HFF-Myc (cell line): ENCODE data around the gene PPP1R3F.

Experiments used
- DNase-seq: peaks from one replicate; pipeline ENCODE4 v3.0.0-alpha.2; 2011; ENCODE audit warnings: low read depth; ENCODE audit errors: extremely low read depth
- H3K4me3 ChIP-seq: replicated peaks from 2 replicates; pipeline ENCODE4 v1.5.1; 2011; ENCODE audit warnings: low read depth, mild to moderate bottlenecking, control low read depth, low read length
- CTCF ChIP-seq: IDR thresholded peaks from 2 replicates; pipeline ENCODE4 v1.5.1; 2012; ENCODE audit warnings: mild to moderate bottlenecking, low read depth, low read length, control low read depth; ENCODE audit errors: missing control alignments

Gene PPP1R3F

GRCh38 chrX:49262603-49263002 lies 7.0 kb upstream of the PPP1R3F start:
- no peak for DNase-seq
- no peak overlapping the region for H3K4me3 ChIP-seq
- TF ChIP-seq CTCF, result no peak

DNA sequence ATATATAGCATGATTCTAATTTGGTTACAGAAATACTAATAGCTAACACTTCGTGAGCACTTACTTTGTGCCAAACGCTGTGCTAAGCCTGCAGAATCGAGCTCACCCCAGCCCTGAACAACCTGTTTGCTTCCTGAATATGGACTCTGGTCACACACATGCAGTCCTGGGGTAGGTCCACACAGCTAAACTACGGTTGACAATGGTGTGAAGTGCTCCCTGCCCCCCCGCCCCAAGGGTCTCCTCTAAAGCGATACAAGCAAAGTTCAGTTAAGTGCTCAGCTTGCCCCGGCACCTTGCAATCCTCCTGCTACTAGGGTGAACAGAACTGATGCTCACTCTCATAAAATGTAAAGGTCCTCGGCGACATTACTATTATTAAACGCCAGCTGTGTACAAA lies 6.0 kb upstream of the PPP1R3F start:
- DNase-seq, result no peak
- no peak overlapping the region for H3K4me3 ChIP-seq
- no peak for TF ChIP-seq CTCF

DNA sequence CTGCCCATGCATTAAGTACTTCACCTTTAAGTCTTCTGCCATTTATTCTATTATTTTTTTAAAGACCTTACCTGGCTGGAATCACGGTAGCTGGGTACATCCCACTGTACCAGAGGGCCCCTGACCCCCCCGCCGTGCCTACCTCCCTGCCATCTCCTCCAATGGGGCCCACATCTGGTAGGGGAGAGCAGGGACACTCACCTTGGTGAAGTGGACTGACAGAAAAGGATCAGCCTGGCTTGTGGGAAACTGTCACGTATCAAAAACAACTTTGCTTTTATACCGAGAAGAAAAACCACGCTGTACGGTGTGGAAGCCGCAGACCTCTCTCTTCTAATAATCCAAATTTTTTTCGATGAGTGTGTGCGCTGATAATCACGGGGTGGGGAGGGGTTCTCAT lies 5.1 kb upstream of the PPP1R3F start, which contains the start of gene FOXP3:
Gene FOXP3, minus strand, starts transcription at position 251 of the 400 bp plus-strand sequence. CDS start 6,205 bp downstream, outside the sequence.
- DNase-seq, result no peak
- no peak within 1 kb of the TSS for H3K4me3 ChIP-seq
- TF ChIP-seq CTCF, result no peak

DNA sequence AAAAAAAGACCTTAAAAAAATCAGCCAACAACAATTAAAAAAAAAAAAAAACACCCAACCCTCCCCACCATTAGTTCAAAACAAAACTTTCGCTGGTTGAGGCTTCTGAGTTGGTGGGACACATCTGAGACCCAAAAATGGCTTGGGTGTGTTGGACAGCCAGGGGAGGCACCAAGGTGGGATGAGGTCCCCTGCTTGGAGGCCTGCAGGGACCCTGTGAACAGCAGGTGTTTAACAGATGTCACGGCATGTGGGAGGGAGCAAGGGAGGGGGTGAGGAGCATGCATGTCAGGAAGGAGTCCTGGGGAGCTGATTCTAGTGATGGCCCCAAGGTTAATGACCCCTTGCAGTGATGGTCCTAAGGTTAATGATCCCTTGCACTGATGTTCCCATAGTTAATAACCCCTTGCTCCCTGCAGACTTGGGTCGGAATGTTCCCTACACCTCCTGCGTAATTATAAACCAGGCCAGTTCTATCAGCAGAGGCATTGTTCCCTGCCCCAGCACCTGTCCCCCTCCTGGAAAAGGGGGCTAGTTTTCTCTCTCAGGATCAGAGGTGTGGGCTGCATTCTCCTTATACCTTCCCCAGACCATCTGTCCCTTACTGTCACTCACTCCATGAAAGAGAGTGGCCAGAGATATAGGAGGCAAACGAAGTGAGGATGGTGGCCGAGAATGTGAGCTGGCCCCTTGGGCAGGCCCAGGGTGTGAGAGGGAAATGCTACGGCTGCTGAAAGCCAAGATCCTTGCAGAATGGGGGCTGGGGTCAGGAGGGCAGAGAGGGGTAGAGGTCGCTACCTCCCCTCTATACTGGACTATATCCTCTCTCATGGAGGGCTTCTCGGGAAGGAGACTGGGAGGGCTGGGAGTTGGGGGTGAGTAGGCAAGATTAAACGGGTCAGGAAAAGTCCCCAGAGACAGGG lies 2.8 kb upstream of the PPP1R3F start:
- no peak for DNase-seq

GRCh38 chrX:49268702-49269009 lies 937 bp upstream of the PPP1R3F start:
- no peak for TF ChIP-seq CTCF
- peak overlapping the region; percentile 49 for H3K4me3 ChIP-seq
- DNase-seq, result no peak

More for the DNA sequence above, 2.8 kb upstream of the PPP1R3F start:
- TF ChIP-seq CTCF, result no peak
- no peak overlapping the region for H3K4me3 ChIP-seq

DNA sequence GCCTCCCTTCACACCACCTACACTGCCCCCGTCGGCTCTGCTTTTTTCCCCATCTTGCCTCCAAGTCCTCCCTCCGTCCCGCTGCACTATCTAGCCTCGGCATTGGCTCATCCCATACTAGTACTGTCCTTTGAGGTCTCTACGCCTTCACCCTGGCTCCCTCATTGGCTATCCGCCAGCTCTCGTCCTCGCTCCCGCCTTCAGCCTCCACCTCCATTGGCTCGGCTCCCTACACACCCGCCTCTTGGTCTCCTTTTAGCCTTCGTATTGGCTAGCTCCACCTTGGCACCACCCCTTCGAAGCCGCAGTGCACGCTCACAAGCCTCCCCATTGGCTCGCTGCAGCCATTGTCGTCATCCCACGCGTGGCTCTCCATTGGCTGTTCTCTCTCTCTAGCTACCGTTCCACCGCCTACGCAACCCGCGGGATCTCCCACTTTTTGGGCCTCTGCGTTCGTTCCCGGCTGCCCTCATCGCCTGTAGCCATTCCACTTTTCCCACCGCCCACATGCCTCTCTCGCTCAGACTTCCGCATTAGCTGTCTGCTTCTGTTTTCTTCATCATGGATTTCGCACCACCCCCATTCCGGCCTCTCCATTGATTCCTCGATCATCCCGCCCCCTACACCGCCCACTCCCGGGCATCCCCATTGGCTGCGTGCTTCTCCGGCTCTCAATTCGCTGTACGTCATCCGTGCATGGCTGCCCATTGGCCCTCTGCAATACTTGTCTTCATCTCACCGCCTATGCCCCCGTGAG lies 405 bp upstream of the PPP1R3F start:
- H3K4me3 ChIP-seq, result peak overlapping the region; percentile 49
- TF ChIP-seq CTCF, result no peak
- DNase-seq, result peak; percentile 89
